H1 (cell line): Measurements from ENCODE around the gene ACTR1A.

Experiments
- ATF3 ChIP-seq: IDR thresholded peaks from 2 replicates; pipeline ENCODE4 v1.6.1; 2011; ENCODE audit warnings: low read depth, mild to moderate bottlenecking, low read length; ENCODE audit not compliant: insufficient read depth
- CHD7 ChIP-seq: fragments of 300-600 bp; sonication (generic); IDR thresholded peaks from 2 replicates; pipeline ENCODE4 v1.7.1; 2012; ENCODE audit warnings: low read length, moderate library complexity, mild to moderate bottlenecking, inconsistent platforms; ENCODE audit not compliant: insufficient replicate concordance
- GTF2F1 ChIP-seq: IDR thresholded peaks from 2 replicates; pipeline ENCODE4 v1.6.1; 2012; ENCODE audit warnings: low read depth, low read length, improper control_type of control experiment, borderline replicate concordance
- POLR2A ChIP-seq, 2 experiments: IDR thresholded peaks; 1 replicate in 1 of 2; 2 replicates in 1 of 2; pipeline ENCODE4 v1.6.1; 2011; ENCODE audit warnings: low read depth in 2 of 2, low read length in 2 of 2, mild to moderate bottlenecking in 2 of 2; ENCODE audit errors: control extremely low read depth in 1 of 2
- POLR2AphosphoS5 ChIP-seq: IDR thresholded peaks from 2 replicates; pipeline ENCODE4 v1.6.1; 2011; ENCODE audit warnings: low read depth, low read length
- RBBP5 ChIP-seq: IDR thresholded peaks from 2 replicates; pipeline ENCODE4 v1.7.1; 2012; ENCODE audit warnings: low read depth, mild to moderate bottlenecking, inconsistent platforms, low read length, moderate library complexity, borderline replicate concordance

- TF ChIP-seq CHD7 (no peak), POLR2A (IDR thresholded peaks at IDR 0.05; ENCODE audit: control extremely low read depth in 1 of 2, low read depth in 2 of 2, low read length in 2 of 2) (no peak), ATF3 (no peak), POLR2AphosphoS5 (no peak), GTF2F1 (no peak), RBBP5 (no peak)
Measured at GRCh38 chr10:102514487-102515311, 12.2 kb upstream of the ACTR1A start.
